SK-N-SH treated with all-trans-retinoic acid at 6 μM for 48 hours (cell line): ENCODE data around the gene COL25A1.

Experiments used
- ATAC-seq: fragments of 200-7000 bp; cut with Tn5 transposase; 3 replicates; pipeline ENCODE4 v1.9.1; 2020; ENCODE audit warnings: mild to moderate bottlenecking, moderate library complexity
- ARNTL ChIP-seq: fragments of 450-650 bp; formaldehyde crosslinking; IDR thresholded peaks from 2 replicates; pipeline ENCODE4 v1.5.0; 2020; ENCODE audit warnings: low read depth, mild to moderate bottlenecking, moderate library complexity, borderline replicate concordance
- CSDC2 ChIP-seq: fragments of 250-450 bp; sonication (Bioruptor Pico); IDR thresholded peaks from 2 replicates; pipeline ENCODE4 v1.5.0; 2020; ENCODE audit warnings: mild to moderate bottlenecking, moderate library complexity
- ESRRG ChIP-seq: fragments of 250-450 bp; sonication (Bioruptor Pico); IDR thresholded peaks from 2 replicates; pipeline ENCODE4 v1.6.1; 2021; ENCODE audit warnings: mild to moderate bottlenecking
- GLIS3 ChIP-seq: fragments of 250-450 bp; sonication (Bioruptor Pico); IDR thresholded peaks from 2 replicates; pipeline ENCODE4 v1.5.0; 2020; ENCODE audit warnings: mild to moderate bottlenecking, moderate library complexity
- ISL1 ChIP-seq: fragments of 250-450 bp; sonication (Bioruptor Pico); IDR thresholded peaks from 2 replicates; pipeline ENCODE4 v2.1.2; 2022; ENCODE audit warnings: mild to moderate bottlenecking, moderate library complexity
- OSR1 ChIP-seq: fragments of 250-450 bp; sonication (Bioruptor Pico); IDR thresholded peaks from 2 replicates; pipeline ENCODE4 v1.8.0; 2022; ENCODE audit warnings: moderate library complexity, mild to moderate bottlenecking, inconsistent platforms
- PPARA ChIP-seq: fragments of 250-450 bp; sonication (Bioruptor Pico); IDR thresholded peaks from 2 replicates; pipeline ENCODE4 v1.5.0; 2020; ENCODE audit warnings: mild to moderate bottlenecking, borderline replicate concordance
- RARB ChIP-seq: fragments of 250-450 bp; sonication (Bioruptor Pico); IDR thresholded peaks from 2 replicates; pipeline ENCODE4 v1.8.0; 2021; ENCODE audit warnings: mild to moderate bottlenecking, moderate library complexity
- SNAI2 ChIP-seq: fragments of 250-450 bp; sonication (Bioruptor Pico); IDR thresholded peaks from 2 replicates; pipeline ENCODE4 v1.5.0; 2020; ENCODE audit warnings: mild to moderate bottlenecking, moderate library complexity
- TOX ChIP-seq: fragments of 250-450 bp; sonication (Bioruptor Pico); IDR thresholded peaks from 2 replicates; pipeline ENCODE4 v1.8.0; 2021; ENCODE audit warnings: mild to moderate bottlenecking, moderate library complexity, borderline replicate concordance
- ZC3H10 ChIP-seq: fragments of 250-450 bp; sonication (Bioruptor Pico); IDR thresholded peaks from 2 replicates; pipeline ENCODE4 v1.5.1; 2021; ENCODE audit warnings: mild to moderate bottlenecking, moderate library complexity
- ZFP3 ChIP-seq: fragments of 250-450 bp; sonication (Bioruptor Pico); IDR thresholded peaks from 2 replicates; pipeline ENCODE4 v1.5.0; 2020; ENCODE audit warnings: mild to moderate bottlenecking, moderate library complexity
- ZNF565 ChIP-seq: fragments of 450-650 bp; formaldehyde crosslinking; conservative IDR thresholded peaks from 2 replicates; pipeline ENCODE4 v1.5.0; 2020; ENCODE audit warnings: low read depth, mild to moderate bottlenecking, moderate library complexity
- ZNF70 ChIP-seq: fragments of 450-650 bp; formaldehyde crosslinking; IDR thresholded peaks from 2 replicates; pipeline ENCODE4 v1.5.0; 2020; ENCODE audit warnings: mild to moderate bottlenecking, moderate library complexity
- TF ChIP-seq, protein P1 (sequence below): fragments of 250-450 bp; sonication (Bioruptor Pico); IDR thresholded peaks from 2 replicates; pipeline ENCODE4 v1.5.0; 2020; ENCODE audit warnings: mild to moderate bottlenecking, moderate library complexity
- TF ChIP-seq, protein P2 (sequence below): fragments of 250-450 bp; sonication (Bioruptor Pico); IDR thresholded peaks from 2 replicates; pipeline ENCODE4 v1.8.0; 2020; ENCODE audit warnings: mild to moderate bottlenecking, moderate library complexity, borderline replicate concordance
- TF ChIP-seq, protein P3 (sequence below): fragments of 250-450 bp; sonication (Bioruptor Pico); IDR thresholded peaks from 2 replicates; pipeline ENCODE4 v1.5.1; 2020; ENCODE audit warnings: low read depth, mild to moderate bottlenecking, moderate library complexity

Gene COL25A1

DNA sequence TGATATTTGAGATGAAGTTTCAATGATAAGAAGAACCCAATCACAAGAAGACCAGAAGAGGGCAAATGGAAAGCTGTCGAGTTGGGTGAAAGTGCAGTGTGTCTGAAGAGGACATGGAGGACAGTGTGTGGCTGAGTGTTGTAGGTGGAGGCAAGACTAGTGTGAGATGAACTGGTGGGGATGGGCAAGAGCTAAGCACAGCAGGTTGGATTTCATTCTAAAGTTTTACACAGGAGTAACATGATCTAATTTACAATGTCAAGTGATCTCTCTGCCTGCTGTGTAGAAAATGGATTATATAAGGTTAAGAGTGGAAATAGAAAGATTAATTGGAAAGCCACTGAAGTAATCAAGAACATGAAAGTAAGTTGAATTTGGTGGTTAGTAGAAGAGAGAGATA is 331.0 kb downstream of the COL25A1 start (continued):
- TF ChIP-seq, protein P1, sequence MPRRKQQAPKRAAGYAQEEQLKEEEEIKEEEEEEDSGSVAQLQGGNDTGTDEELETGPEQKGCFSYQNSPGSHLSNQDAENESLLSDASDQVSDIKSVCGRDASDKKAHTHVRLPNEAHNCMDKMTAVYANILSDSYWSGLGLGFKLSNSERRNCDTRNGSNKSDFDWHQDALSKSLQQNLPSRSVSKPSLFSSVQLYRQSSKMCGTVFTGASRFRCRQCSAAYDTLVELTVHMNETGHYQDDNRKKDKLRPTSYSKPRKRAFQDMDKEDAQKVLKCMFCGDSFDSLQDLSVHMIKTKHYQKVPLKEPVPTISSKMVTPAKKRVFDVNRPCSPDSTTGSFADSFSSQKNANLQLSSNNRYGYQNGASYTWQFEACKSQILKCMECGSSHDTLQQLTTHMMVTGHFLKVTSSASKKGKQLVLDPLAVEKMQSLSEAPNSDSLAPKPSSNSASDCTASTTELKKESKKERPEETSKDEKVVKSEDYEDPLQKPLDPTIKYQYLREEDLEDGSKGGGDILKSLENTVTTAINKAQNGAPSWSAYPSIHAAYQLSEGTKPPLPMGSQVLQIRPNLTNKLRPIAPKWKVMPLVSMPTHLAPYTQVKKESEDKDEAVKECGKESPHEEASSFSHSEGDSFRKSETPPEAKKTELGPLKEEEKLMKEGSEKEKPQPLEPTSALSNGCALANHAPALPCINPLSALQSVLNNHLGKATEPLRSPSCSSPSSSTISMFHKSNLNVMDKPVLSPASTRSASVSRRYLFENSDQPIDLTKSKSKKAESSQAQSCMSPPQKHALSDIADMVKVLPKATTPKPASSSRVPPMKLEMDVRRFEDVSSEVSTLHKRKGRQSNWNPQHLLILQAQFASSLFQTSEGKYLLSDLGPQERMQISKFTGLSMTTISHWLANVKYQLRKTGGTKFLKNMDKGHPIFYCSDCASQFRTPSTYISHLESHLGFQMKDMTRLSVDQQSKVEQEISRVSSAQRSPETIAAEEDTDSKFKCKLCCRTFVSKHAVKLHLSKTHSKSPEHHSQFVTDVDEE = no peak
- TF ChIP-seq ARNTL (no peak), TOX (CRISPR knock-in tag) (no peak)

DNA sequence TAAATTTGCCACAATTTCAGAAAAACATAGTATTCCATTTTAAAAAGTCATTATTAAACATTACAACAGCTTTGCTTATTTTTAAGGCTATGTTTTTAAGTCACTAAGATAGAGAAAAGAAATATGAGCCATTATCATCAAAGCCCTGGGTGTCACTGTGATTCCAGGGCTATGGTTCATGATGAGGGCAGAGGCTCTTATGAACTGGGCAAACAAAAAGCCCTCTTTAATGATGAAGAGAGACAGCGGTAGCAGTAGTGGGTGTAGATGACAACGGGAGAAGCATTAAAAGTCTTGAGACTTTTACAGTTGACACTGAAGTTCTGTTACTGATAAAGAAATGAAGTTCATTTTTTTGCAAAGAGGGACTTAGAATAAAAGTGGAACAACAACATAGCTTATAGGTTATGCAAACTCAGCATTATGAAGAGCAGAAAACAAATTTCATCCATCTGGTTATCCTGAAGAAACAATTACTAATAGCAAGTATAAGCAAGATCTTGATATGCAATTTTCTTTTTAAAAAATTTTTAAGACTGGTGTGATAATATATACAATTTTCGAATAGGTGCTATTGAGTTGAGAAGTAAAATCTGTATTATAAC is 336.9 kb downstream of the COL25A1 start:
- no peak for TF ChIP-seq GLIS3
- no peak for ATAC-seq

DNA sequence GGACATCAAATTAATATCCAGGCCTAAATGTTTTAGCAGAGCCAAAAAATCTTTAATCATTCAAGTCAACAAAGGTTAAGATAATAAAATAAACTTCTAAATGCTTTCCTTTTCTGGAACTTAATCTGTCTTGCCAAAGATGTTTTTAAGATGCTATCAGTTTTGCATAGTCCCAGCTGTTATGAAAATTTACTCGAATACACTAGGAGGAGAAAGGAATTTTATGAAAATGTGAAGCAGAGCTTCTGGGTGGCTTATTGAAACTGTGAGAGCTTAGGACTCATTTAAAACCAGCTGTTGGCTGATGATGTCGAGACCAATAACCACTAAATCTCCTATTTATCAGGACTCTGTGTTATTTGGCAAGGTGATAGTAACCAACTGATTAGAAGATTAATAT is 337.4 kb downstream of the COL25A1 start:
- no peak for ATAC-seq

DNA sequence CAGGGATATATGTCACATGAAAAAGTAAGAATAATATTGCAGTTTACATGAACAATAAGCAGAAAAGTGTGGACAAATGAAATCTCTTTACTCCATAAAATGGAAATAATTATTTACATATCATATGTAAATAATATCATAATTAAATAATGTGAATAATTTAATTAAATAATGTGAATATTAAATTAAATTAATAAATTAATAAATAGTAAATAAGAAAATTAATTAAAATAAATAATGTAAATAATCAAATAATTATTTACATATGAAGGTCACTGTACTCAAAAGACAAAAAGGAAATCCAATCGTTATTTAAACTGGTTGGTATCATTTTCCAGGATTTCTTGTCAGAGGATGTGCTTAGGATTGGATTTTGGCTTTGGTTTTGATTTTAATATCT is 338.5 kb downstream of the COL25A1 start:
- TF ChIP-seq ARNTL (no peak), ZNF565 (CRISPR knock-in tag) (no peak), SNAI2 (CRISPR knock-in tag) (no peak), ZC3H10 (CRISPR knock-in tag) (no peak)
- TF ChIP-seq, all 23 proteins: peak for 0
- ATAC-seq = no peak

More for the DNA sequence above, 337.4 kb downstream of the COL25A1 start:
- TF ChIP-seq, protein P1 = no peak
- TF ChIP-seq ARNTL = no peak
- TF ChIP-seq TOX (CRISPR knock-in tag) = no peak
- no peak for TF ChIP-seq ZNF70
- no peak for TF ChIP-seq RARB (CRISPR knock-in tag)
- TF ChIP-seq, protein P2, sequence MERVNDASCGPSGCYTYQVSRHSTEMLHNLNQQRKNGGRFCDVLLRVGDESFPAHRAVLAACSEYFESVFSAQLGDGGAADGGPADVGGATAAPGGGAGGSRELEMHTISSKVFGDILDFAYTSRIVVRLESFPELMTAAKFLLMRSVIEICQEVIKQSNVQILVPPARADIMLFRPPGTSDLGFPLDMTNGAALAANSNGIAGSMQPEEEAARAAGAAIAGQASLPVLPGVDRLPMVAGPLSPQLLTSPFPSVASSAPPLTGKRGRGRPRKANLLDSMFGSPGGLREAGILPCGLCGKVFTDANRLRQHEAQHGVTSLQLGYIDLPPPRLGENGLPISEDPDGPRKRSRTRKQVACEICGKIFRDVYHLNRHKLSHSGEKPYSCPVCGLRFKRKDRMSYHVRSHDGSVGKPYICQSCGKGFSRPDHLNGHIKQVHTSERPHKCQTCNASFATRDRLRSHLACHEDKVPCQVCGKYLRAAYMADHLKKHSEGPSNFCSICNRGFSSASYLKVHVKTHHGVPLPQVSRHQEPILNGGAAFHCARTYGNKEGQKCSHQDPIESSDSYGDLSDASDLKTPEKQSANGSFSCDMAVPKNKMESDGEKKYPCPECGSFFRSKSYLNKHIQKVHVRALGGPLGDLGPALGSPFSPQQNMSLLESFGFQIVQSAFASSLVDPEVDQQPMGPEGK (CRISPR knock-in tag) = no peak
- TF ChIP-seq, protein P3, sequence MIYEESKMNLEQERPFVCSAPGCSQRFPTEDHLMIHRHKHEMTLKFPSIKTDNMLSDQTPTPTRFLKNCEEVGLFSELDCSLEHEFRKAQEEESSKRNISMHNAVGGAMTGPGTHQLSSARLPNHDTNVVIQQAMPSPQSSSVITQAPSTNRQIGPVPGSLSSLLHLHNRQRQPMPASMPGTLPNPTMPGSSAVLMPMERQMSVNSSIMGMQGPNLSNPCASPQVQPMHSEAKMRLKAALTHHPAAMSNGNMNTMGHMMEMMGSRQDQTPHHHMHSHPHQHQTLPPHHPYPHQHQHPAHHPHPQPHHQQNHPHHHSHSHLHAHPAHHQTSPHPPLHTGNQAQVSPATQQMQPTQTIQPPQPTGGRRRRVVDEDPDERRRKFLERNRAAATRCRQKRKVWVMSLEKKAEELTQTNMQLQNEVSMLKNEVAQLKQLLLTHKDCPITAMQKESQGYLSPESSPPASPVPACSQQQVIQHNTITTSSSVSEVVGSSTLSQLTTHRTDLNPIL (CRISPR knock-in tag) = no peak
- TF ChIP-seq OSR1 (CRISPR knock-in tag) = no peak
- TF ChIP-seq, all 23 proteins: peak for 0

DNA sequence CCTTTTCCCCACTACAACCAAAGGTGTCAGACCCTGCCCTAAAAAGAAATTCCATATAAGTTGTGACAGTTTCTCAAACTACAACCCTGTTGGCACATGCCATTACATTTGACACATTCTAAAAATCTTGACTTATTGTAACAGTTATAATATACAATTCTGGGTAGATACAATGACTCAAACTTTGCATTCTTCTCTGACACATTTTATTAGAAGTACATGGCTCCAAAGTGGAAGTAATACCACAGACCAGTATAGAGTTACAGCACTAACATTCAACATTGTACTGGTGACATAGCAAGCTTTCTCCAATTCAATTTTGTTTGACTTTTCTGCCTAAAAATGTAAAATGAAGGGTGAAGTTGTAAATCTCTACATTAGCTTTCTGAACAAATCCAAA is 343.0 kb downstream of the COL25A1 start:
- no peak for ATAC-seq
- TF ChIP-seq SNAI2 (CRISPR knock-in tag) (no peak), PPARA (no peak), RARB (CRISPR knock-in tag) (no peak), ESRRG (CRISPR knock-in tag) (no peak), CSDC2 (CRISPR knock-in tag) (no peak), ZNF565 (CRISPR knock-in tag) (no peak), ARNTL (no peak), OSR1 (CRISPR knock-in tag) (no peak), ZFP3 (CRISPR knock-in tag) (no peak), GLIS3 (no peak), ISL1 (CRISPR knock-in tag) (no peak), TOX (CRISPR knock-in tag) (no peak)
- TF ChIP-seq, protein P3 (CRISPR knock-in tag) = no peak
- TF ChIP-seq, protein P2 (CRISPR knock-in tag) = no peak
- TF ChIP-seq, protein P1 = no peak
